Calu3 (cell line): ENCODE results near the gene EML6. TPM values are rescaled to one million over a fixed set of nuclear protein-coding genes. Genes with fewer than 3 reads are reported as not detected.

Experiments used
- BruUV-seq: library from RNA; stranded (reverse); fragments of 400-500 nt; replicated peaks from 2 replicates; lab custom pipeline; 2021; lab: Mats Ljungman, UMichigan
- CTCF ChIA-PET: fragments of 300-600 bp; sonication (Branson Sonifier 250); formaldehyde crosslinking; loops from one replicate; lab custom pipeline; 2022; ENCODE audit warnings: antibody characterized with exemption; lab: Charles Lee
- DNase-seq: peaks from one replicate; pipeline ENCODE4 v3.0.0; 2022
- H3K27ac Mint-ChIP-seq: one replicate; pipeline ENCODE4 v1.8.0; 2022; ENCODE audit warnings: mixed read lengths; ENCODE audit not compliant: unreplicated experiment
- H3K27me3 Mint-ChIP-seq: one replicate; pipeline ENCODE4 v1.8.0; 2022; ENCODE audit warnings: mixed read lengths; ENCODE audit not compliant: unreplicated experiment
- H3K36me3 Mint-ChIP-seq: one replicate; pipeline ENCODE4 v1.8.0; 2022; ENCODE audit warnings: mild to moderate bottlenecking, moderate library complexity, mixed read lengths; ENCODE audit not compliant: insufficient read depth, unreplicated experiment
- H3K4me1 Mint-ChIP-seq: one replicate; pipeline ENCODE4 v1.8.0; 2022; ENCODE audit warnings: mild to moderate bottlenecking, low read depth, mixed read lengths; ENCODE audit not compliant: unreplicated experiment
- H3K4me3 Mint-ChIP-seq: one replicate; pipeline ENCODE4 v1.8.0; 2022; ENCODE audit warnings: mild to moderate bottlenecking, low read depth, moderate library complexity, mixed read lengths; ENCODE audit not compliant: unreplicated experiment
- H3K9me3 Mint-ChIP-seq: one replicate; pipeline ENCODE4 v1.8.0; 2022; ENCODE audit warnings: low read depth, mixed read lengths; ENCODE audit not compliant: unreplicated experiment
- CTCF ChIP-seq: fragments of 200-600 bp; IDR thresholded peaks from one replicate; pipeline ENCODE4 v1.8.0; 2022; ENCODE audit warnings: antibody characterized with exemption; ENCODE audit not compliant: unreplicated experiment
- intact Hi-C: fragments of 100-400 bp; cut with micrococcal nuclease; formaldehyde crosslinking; loops from one replicate; pipeline ENCODE4 v1.10.0; 2022; ENCODE audit not compliant: unreplicated experiment
- total RNA-seq: library from RNA; stranded (reverse); gene quantifications from 2 replicates; pipeline ENCODE4 v1.2.3, GENCODE V29; 2022

Gene EML6
- total RNA-seq, 1 experiment from 2014 or later, result 0.45 TPM

- TF ChIP-seq CTCF, result peak; percentile 20
- no peak overlapping the region for H3K27ac Mint-ChIP-seq
- H3K9me3 Mint-ChIP-seq, result no peaks in the 10 kb centered on the region
- no TSS peak for BruUV-seq
- H3K4me3 Mint-ChIP-seq, result no peak overlapping the region
- CTCF ChIA-PET, result no interaction called here
- no peaks in the 10 kb centered on the region for H3K36me3 Mint-ChIP-seq
- peaks cover 8% of the 10 kb centered on the region for H3K4me1 Mint-ChIP-seq
- DNase-seq, result peak; percentile 14
- intact Hi-C loops, result no loop called here
- no peaks in the 10 kb centered on the region for H3K27me3 Mint-ChIP-seq
Measured at GRCh38 chr2:54763636-54764291, 40.3 kb downstream of the EML6 start.

DNA sequence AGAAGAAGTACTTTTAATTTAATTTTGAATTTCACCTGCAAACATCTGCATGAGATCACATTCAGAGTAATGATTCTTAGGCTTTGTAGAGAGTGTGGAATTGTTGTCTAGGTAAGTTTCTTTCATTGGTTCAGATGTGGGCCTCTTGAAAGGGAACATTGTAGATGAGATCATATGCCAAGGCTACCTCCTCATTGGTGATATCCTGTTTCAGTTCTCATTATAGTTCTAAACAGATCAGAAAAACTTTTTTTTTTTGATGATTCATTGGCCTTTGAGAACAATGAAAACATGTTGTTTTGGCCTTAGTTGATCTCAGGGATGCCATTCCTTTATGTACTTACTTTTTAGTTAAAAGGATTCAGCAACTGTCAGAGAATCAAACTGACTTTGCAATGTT is 44.5 kb downstream of the EML6 start:
- H3K36me3 Mint-ChIP-seq, result no peaks in the 10 kb centered on the region
- H3K27me3 Mint-ChIP-seq, result no peaks in the 10 kb centered on the region
- no peak overlapping the region for H3K27ac Mint-ChIP-seq

GRCh38 chr2:54768772-54769428 is 45.4 kb downstream of the EML6 start:
- no peaks in the 10 kb centered on the region for H3K27me3 Mint-ChIP-seq
- TF ChIP-seq CTCF, result no peak
- no peak overlapping the region for H3K4me3 Mint-ChIP-seq
- no TSS peak for BruUV-seq
- no peak for DNase-seq
- intact Hi-C loops, result loop anchor here (1.0 kb wide), 1 partner anchor 45 kb away; no protein-coding TSS in a partner anchor
- CTCF ChIA-PET, result no interaction called here
- peaks cover under 1% of the 10 kb centered on the region for H3K9me3 Mint-ChIP-seq
- no peak overlapping the region for H3K27ac Mint-ChIP-seq
- peaks cover 10% of the 10 kb centered on the region for H3K4me1 Mint-ChIP-seq
- no peaks in the 10 kb centered on the region for H3K36me3 Mint-ChIP-seq

More for the DNA sequence above, 44.5 kb downstream of the EML6 start:
- CTCF ChIA-PET, result no interaction called here
- no peaks in the 10 kb centered on the region for H3K9me3 Mint-ChIP-seq
- intact Hi-C loops, result loop anchor here (1.0 kb wide), 1 partner anchor 44 kb away; no protein-coding TSS in a partner anchor
- H3K4me1 Mint-ChIP-seq, result peaks cover 10% of the 10 kb centered on the region
- BruUV-seq, result no TSS peak
- H3K4me3 Mint-ChIP-seq, result no peak overlapping the region
- TF ChIP-seq CTCF, result no peak
- DNase-seq, result no peak

DNA sequence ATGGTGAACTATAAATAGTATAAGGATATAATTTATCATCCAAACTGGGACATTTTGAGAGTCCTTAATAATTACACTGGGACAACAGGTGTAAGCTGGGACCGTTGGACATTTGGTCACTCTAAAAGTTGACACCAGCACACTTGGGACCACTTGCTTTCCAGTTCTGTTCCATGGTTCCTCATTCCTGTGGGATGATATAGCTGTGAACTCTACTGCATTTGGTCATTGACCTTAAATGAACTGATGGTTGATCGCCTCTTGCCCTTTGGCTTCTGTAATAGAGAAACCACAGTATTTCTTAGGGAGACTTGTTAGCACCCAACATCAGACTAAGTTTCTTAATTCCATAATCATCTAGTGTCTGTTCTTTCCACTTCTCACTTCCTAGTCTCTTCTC is 46.7 kb downstream of the EML6 start:
- no peak for DNase-seq
- peaks cover 10% of the 10 kb centered on the region for H3K4me1 Mint-ChIP-seq
- no peaks in the 10 kb centered on the region for H3K36me3 Mint-ChIP-seq
- intact Hi-C loops, result no loop called here
- CTCF ChIA-PET, result no interaction called here
- H3K27me3 Mint-ChIP-seq, result no peaks in the 10 kb centered on the region
- no peak for TF ChIP-seq CTCF
- H3K27ac Mint-ChIP-seq, result no peak overlapping the region
- H3K4me3 Mint-ChIP-seq, result no peak overlapping the region
- H3K9me3 Mint-ChIP-seq, result peaks cover 7% of the 10 kb centered on the region
- no TSS peak for BruUV-seq
